Urinary bladder (tissue), 4 donors: ENCODE results near the gene DGLUCY. TPM values are rescaled to one million over a fixed set of nuclear protein-coding genes. Genes with fewer than 3 reads are reported as not detected.
A peak's percentile ranks its signal among the peaks of the same experiment; 100 is the strongest.
"Not testable (repeated sequence)": the region's sequence is repeated elsewhere in the genome, so short reads cannot be mapped to it uniquely, and the experiment has no call there.

Experiments used
- DNase-seq: peaks from one replicate; pipeline ENCODE4 v3.0.0-alpha.2; 2015; ENCODE audit errors: extremely low spot score
- H3K27ac ChIP-seq: one replicate; pipeline ENCODE4 v1.5.1; 2013; ENCODE audit warnings: low read depth, mild to moderate bottlenecking, moderate library complexity
- H3K36me3 ChIP-seq: one replicate; pipeline ENCODE4 v1.6.1; 2013; ENCODE audit warnings: mild to moderate bottlenecking, moderate library complexity; ENCODE audit not compliant: insufficient read depth
- H3K4me1 ChIP-seq: one replicate; pipeline ENCODE4 v1.6.1; 2013; ENCODE audit warnings: mild to moderate bottlenecking, moderate library complexity; ENCODE audit not compliant: insufficient read depth
- H3K4me3 ChIP-seq: one replicate; pipeline ENCODE4 v1.5.1; 2013; ENCODE audit warnings: low read depth, low read length
- WGBS: extraction: QIAGEN DNeasy Blood & Tissue Kit; methylation state at CpG from one replicate; pipeline ENCODE4 v1.1.7; 2013; 5-methylcytosine and 5-hydroxymethylcytosine counted together
- polyA plus RNA-seq: library from polyadenylated mRNA; stranded (reverse); fragments of 200-250 nt; gene quantifications from one replicate; pipeline ENCODE4 v1.2.3, GENCODE V29; 2013
- total RNA-seq: library from RNA; depleted of rRNA; stranded (reverse); fragments of >200 nt; gene quantifications from one replicate; pipeline ENCODE4 v1.2.3, GENCODE V29; 2014
- donor health status: healthy with polysubstance abuse.
- donor health status: healthy.

DGLUCY gene
- total and polyA plus RNA-seq, 2 donors = 44.6 to 55.9 TPM

GRCh38 chr14:91235841-91236240, 122.0 kb downstream of the DGLUCY start:
- no peak overlapping the region for H3K4me3 ChIP-seq
- H3K27ac ChIP-seq = no peak overlapping the region
- DNase-seq = no peak
- no peaks in the 10 kb centered on the region for H3K36me3 ChIP-seq
- WGBS = 95% methylated on average over 7 of the region's 7 CpGs
- H3K4me1 ChIP-seq = no peaks in the 10 kb centered on the region

GRCh38 chr14:91237219-91237618, 123.3 kb downstream of the DGLUCY start:
- no peaks in the 10 kb centered on the region for H3K36me3 ChIP-seq

DNA sequence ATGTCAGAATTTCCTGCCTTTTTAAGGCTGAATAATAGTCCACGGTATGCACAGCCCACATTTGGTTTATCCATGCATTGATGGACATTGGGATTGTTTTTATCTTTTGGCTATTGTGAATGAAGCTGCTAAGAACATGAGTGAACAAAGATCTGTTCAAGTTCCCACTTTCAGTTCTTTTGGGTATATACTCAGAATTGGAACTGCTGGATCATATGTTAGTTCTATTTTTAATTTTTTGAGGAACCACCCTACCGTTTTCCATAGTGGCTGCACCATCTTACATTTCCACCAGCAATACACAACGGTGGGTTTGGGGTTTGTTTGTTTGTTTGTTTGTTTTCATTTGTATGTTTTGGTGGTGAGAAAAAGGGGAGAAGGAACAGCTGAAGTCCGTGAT, 124.2 kb downstream of the DGLUCY start:
- WGBS = 83% methylated on average over 4 of the region's 4 CpGs
- no peak for DNase-seq
- Histone ChIP-seq H3K36me3 (no peaks in the 10 kb centered on the region), H3K4me1 (no peaks in the 10 kb centered on the region), H3K4me3 (no peak overlapping the region), H3K27ac (no peak overlapping the region)

More at GRCh38 chr14:91237219-91237618, 123.3 kb downstream of the DGLUCY start:
- 85% methylated on average over 7 of the region's 7 CpGs for WGBS
- H3K4me1 ChIP-seq = no peaks in the 10 kb centered on the region
- no peak overlapping the region for H3K4me3 ChIP-seq
- DNase-seq = no peak
- H3K27ac ChIP-seq = no peak overlapping the region

DNA sequence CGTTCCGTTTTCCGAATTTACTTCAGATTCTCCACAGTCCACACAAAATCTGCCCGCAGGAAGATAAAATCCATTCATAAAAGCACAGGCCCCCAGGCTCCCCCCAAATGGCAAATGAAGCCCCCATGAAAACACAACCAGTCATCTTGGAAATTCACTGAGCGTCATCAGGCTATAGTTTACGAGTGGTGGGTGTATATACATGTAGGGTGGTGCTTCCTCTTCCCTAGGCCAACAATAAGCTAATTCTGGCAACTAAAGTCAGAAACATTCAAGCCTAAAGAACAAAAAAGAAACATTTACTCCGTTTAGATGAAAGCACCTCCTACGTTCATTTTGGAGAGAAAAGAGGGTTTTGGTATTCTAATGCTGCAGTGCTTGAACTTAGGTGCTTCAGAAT, 124.8 kb downstream of the DGLUCY start:
- WGBS = 76% methylated on average over 8 of the region's 8 CpGs
- H3K4me1 ChIP-seq = no peaks in the 10 kb centered on the region
- no peak overlapping the region for H3K27ac ChIP-seq
- no peak for DNase-seq
- no peaks in the 10 kb centered on the region for H3K36me3 ChIP-seq
- H3K4me3 ChIP-seq = no peak overlapping the region

DNA sequence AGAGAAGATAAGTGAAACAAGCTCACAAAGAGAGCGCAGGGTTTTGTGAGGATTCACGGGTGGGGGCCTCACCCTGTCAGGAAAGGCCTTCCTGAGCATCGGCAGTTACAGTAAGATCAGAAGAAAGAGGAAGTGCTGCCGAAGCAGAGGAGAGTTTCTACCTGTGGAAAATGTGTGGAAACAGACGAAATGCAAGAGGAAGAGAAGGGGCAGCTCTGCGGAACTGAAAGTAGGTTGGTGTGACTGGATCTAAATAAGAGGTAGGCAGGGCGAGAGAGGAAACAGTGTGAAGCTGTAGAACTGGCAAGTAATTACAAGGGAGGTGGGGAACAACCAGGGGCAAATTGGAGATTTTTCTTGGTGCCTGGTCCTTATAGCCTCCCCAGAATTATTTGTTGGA, 128.0 kb downstream of the DGLUCY start:
- Histone ChIP-seq H3K4me3 (no peak overlapping the region), H3K27ac (no peak overlapping the region), H3K4me1 (no peaks in the 10 kb centered on the region), H3K36me3 (no peaks in the 10 kb centered on the region)
- 68% methylated on average over 7 of the region's 7 CpGs for WGBS
- no peak for DNase-seq

DNA sequence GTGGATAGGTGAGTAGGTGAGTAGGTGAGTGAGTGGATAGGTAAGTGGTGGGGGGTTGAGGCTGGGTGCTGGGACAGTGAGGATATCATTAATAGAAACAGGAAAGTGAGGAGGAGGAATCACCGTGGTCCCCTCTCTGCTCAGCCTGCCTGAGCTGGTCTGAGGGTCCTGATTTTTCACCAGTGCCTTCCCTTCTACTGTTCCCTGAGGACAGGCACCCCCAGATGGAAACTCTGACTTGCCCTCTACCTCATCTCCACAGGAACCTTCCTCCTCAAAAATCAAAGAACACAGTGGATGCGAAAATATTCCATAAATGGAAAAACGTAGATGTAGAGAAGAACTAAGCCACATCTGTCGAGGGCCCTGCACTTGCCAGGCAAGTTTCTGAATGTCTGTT, 128.8 kb downstream of the DGLUCY start:
- no peak for DNase-seq
- H3K27ac ChIP-seq = no peak overlapping the region
- WGBS = 92% methylated on average over 4 of the region's 4 CpGs
- no peak overlapping the region for H3K4me3 ChIP-seq
- H3K36me3 ChIP-seq = no peaks in the 10 kb centered on the region
- no peaks in the 10 kb centered on the region for H3K4me1 ChIP-seq

DNA sequence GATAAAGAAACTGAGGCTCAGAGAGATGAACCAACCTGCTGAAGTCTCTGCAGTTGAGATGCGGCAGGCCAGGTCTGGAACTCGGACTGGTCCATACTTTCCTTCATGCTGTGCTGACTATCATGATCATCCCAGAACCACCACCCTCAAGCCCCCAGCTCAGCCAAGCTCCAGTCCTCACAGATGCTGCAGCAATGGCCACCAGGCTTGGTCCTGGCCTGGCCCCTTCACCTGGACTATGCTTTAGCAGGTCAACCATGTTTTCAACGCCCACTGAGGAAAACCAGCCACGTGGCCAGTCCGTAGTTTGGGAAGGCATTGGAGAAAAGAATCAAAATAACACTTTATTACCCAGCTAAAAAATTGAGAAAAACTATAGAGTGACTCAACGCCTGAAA, 129.2 kb downstream of the DGLUCY start:
- H3K4me3 ChIP-seq = no peak overlapping the region
- H3K4me1 ChIP-seq = no peaks in the 10 kb centered on the region
- no peak overlapping the region for H3K27ac ChIP-seq
- no peaks in the 10 kb centered on the region for H3K36me3 ChIP-seq
- no peak for DNase-seq
- WGBS = 81% methylated on average over 6 of the region's 6 CpGs

DNA sequence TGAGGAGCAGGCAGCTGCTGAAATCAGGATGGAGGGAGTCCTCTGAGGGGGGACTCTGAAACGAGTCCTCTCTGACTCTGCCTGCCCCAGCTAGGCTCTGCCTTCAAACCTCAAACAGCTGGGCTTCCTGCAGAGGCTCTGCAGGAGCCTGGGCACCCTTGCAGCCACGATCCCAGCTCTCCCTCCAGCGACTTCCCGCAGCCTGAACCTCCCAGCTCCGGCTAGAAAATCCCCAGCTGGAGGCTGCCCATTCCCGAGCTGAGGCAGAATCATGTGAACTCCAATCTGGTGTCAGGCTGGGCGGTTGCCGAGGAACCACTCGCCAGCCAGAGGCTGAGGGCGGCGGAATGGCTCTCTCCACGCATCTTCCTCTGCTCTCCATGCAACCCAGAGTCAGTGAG, 130.6 kb downstream of the DGLUCY start, which contains the start of gene GPR68:
Gene GPR68, minus strand, starts transcription at position 204 of the 401 bp plus-strand sequence. CDS start 9,654 bp downstream, outside the sequence.
- no peaks in the 10 kb centered on the region for H3K4me1 ChIP-seq
- WGBS = 11% methylated on average over 12 of the region's 12 CpGs
- H3K36me3 ChIP-seq = no peaks in the 10 kb centered on the region
- DNase-seq = no peak
- peak within 1 kb of the TSS; percentile 60 for H3K27ac ChIP-seq
- H3K4me3 ChIP-seq = peak within 1 kb of the TSS; percentile 23

DNA sequence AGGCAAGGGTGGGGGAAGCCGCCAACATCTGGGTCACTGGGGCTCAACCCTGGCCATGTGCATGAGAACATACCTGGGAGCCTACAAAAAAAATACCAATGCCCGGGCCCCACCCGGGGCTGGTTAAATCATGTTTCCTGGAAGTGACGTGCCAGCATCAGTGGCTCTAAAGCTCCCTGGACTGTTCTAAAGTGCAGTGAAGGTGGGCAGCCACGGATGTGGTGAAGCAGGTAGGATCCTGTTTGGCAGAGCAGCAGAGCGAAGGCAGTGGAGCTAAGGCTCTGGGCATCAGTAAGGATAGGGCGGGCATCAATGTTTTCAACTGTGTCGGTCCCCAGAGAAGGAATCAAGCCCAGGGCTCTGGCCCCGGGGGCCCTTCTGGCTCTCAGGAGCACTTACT, 131.2 kb downstream of the DGLUCY start:
- no peaks in the 10 kb centered on the region for H3K4me1 ChIP-seq
- WGBS = 81% methylated on average over 9 of the region's 9 CpGs
- H3K36me3 ChIP-seq = no peaks in the 10 kb centered on the region
- no peak for DNase-seq
- H3K4me3 ChIP-seq = no peak overlapping the region
- peak overlapping the region; percentile 4 for H3K27ac ChIP-seq

DNA sequence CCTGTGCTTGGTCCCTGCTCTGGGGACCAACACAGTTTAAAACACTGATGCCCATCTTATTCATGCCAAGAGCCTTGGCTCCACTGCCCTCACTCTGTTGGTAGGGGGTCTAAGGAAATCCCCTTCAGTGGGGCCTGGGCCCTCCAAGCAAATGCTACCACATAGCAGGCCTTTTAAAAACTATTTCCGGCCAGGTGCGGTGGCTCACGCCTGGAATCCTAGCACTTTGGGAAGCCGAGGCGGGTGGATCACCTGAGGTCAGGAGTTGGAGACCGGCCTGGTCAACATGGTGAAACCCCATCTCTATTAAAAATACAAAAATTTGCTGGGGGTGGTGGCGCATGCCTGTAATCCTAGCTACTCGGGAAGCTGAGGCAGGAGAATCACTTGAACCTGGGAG, 131.7 kb downstream of the DGLUCY start:
- H3K27ac ChIP-seq, H3K4me3 ChIP-seq, H3K36me3 ChIP-seq, H3K4me1 ChIP-seq, DNase-seq: not testable (repeated sequence)
- WGBS = 93% methylated on average over 8 of the region's 8 CpGs

GRCh38 chr14:91246051-91246852, 132.4 kb downstream of the DGLUCY start:
- no peaks in the 10 kb centered on the region for H3K36me3 ChIP-seq
- DNase-seq = no peak
- no peak overlapping the region for H3K27ac ChIP-seq
- no peaks in the 10 kb centered on the region for H3K4me1 ChIP-seq
- 90% methylated on average over 15 of the region's 15 CpGs for whole genome bisulfite sequencing
- no peak overlapping the region for H3K4me3 ChIP-seq

DNA sequence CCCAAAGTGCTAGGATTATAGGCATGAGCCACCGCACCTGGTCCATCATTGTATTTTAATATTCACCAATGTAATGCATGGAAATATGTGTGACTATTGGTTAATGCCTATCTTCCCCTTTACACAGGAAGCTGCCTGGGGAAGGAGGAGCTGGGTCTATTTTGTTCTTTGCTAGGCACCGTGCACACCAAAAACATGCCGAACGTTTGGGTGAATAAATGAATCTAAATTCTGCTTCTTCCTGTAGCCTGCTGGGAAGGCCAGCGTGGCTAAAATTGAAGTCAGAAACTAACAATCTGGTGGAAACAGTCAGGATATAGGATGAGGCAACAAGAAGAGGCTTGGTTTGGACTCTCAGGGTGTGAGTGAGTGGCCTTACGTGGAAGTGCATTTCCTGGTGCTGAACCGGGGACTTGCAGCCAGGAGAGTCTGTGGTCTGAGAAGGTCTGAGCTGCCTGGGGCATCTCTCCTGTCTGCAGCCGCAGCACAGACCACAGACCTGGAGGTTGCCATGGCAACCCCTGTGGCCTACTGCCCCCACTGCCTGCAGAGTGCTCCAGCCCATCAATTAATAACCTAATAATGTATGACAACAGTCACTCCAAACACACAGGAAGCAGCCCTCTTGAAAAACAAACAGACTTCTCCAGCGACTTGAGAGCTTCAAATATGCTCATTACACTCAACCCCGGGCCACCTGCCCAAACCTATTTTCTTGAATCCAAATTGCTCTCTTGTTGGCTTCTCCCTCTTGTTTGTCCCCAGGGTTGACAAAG, 136.2 kb downstream of the DGLUCY start:
- 80% methylated on average over 10 of the region's 10 CpGs for WGBS
- no peak for DNase-seq
- Histone ChIP-seq H3K4me3 (no peak overlapping the region), H3K4me1 (peaks cover 2% of the 10 kb centered on the region), H3K27ac (no peak overlapping the region), H3K36me3 (no peaks in the 10 kb centered on the region)

- no peaks in the 10 kb centered on the region for H3K36me3 ChIP-seq
- H3K4me3 ChIP-seq = no peak overlapping the region
- WGBS = 72% methylated on average over 5 of the region's 5 CpGs
- H3K4me1 ChIP-seq = peaks cover 2% of the 10 kb centered on the region
- no peak for DNase-seq
- no peak overlapping the region for H3K27ac ChIP-seq
These were observed 137.0 kb downstream of the DGLUCY start for GRCh38 chr14:91250912-91251311.
